Large intestine (tissue), 3 donors: ENCODE data around the gene ST7L. TPM values are rescaled to one million over a fixed set of nuclear protein-coding genes. Genes with fewer than 3 reads are reported as not detected.
A peak's percentile ranks its signal among the peaks of the same experiment; 100 is the strongest.

ENCODE experiments used
- DNase-seq, 2 donors: peaks; one replicate each; pipeline versions ENCODE4 v3.0.0 to v3.0.0-alpha.2; 2013
- H3K27ac ChIP-seq: one replicate; pipeline ENCODE4 v1.5.1; 2013; ENCODE audit warnings: low read length
- H3K27me3 ChIP-seq: 2 replicates; pipeline ENCODE4 v1.6.1; 2013; ENCODE audit warnings: low read length; ENCODE audit not compliant: control insufficient read depth, insufficient read depth
- H3K36me3 ChIP-seq: 2 replicates; pipeline ENCODE4 v1.6.1; 2013; ENCODE audit warnings: low read length; ENCODE audit not compliant: control insufficient read depth, insufficient read depth
- H3K4me1 ChIP-seq: one replicate; pipeline ENCODE4 v1.6.1; 2013; ENCODE audit warnings: low read length; ENCODE audit not compliant: control insufficient read depth, insufficient read depth
- H3K4me3 ChIP-seq: one replicate; pipeline ENCODE4 v1.5.1; 2013; ENCODE audit warnings: low read length
- H3K9me3 ChIP-seq: one replicate; pipeline ENCODE4 v1.6.1; 2013; ENCODE audit warnings: mild to moderate bottlenecking, low read depth, low read length, moderate library complexity; ENCODE audit not compliant: control insufficient read depth
- WGBS: methylation state at CpG from one replicate; pipeline ENCODE4 v1.1.5; 2013; ENCODE audit warnings: low lambda C conversion rate; ENCODE audit not compliant: insufficient coverage; 5-methylcytosine and 5-hydroxymethylcytosine counted together
- polyA plus RNA-seq: library from polyadenylated mRNA; unstranded; fragments of 120-200 nt; gene quantifications from one replicate; pipeline ENCODE4 v1.2.1, GENCODE V29; 2013

ST7L gene
- polyA plus RNA-seq, 1 donor = 18.4 TPM

- Histone ChIP-seq H3K27ac (no peak overlapping the region), H3K4me3 (no peak overlapping the region), H3K4me1 (no peaks in the 10 kb centered on the region), H3K9me3 (no peaks in the 10 kb centered on the region), H3K36me3 (peaks cover 10% of the 10 kb centered on the region), H3K27me3 (no peaks in the 10 kb centered on the region)
- DNase-seq = no peak
- WGBS = 100% methylated on average over 1 of the region's 6 CpGs
Observed at GRCh38 chr1:112533029-112533428, 85.9 kb downstream of the ST7L start.

DNA sequence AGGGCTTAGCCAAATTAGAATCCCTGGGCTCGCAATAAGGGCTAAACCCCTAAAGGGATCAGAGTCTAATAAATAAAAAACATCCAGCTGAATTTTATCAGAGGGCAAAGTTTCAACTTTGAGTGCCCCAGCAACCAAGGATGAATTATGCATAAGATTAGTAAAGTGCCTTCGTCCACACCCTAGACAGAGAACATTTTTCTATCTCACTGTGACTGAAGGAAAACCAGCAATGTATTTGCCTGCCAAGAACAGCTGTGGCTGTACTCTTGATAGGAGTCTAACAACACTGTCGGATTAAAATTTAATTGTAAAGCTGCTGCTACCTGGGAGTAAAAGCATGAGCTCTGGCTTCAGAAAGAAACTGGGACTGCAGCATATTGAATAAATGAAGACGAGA lies 86.9 kb downstream of the ST7L start:
- Histone ChIP-seq H3K36me3 (peaks cover 11% of the 10 kb centered on the region), H3K9me3 (no peaks in the 10 kb centered on the region), H3K4me1 (no peaks in the 10 kb centered on the region), H3K27me3 (no peaks in the 10 kb centered on the region), H3K27ac (no peak overlapping the region), H3K4me3 (no peak overlapping the region)
- peak in 1 of 2 donors; percentile 54 for DNase-seq
- WGBS = 20% methylated on average over 1 of the region's 4 CpGs

- H3K4me1 ChIP-seq = no peaks in the 10 kb centered on the region
- no peaks in the 10 kb centered on the region for H3K9me3 ChIP-seq
- H3K4me3 ChIP-seq = no peak overlapping the region
- H3K27ac ChIP-seq = no peak overlapping the region
- DNase-seq = no peak
- H3K27me3 ChIP-seq = no peaks in the 10 kb centered on the region
- peaks cover 17% of the 10 kb centered on the region for H3K36me3 ChIP-seq
Observed at GRCh38 chr1:112530832-112531231, 88.1 kb downstream of the ST7L start.

DNA sequence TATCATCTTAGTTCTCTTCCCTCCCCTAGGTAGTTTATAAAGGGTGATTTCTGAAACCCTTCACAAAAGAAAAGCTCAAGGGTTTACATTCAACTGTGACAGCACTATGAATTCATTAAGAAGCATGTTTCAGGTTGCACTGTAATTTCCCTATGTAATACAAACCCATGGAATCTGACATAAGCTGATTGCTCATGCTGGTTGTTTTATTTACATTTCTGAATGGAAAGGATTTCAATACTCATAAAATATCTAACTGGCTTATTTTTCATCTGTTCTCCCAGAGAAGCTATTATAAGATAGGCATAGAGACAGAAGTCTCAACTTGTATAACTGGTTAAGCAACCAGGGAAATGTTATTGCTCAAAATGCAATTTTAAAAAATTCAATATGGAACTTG lies 89.6 kb downstream of the ST7L start:
- Histone ChIP-seq H3K27me3 (no peaks in the 10 kb centered on the region), H3K4me1 (no peaks in the 10 kb centered on the region), H3K9me3 (no peaks in the 10 kb centered on the region), H3K36me3 (peaks cover 26% of the 10 kb centered on the region), H3K4me3 (no peak overlapping the region), H3K27ac (no peak overlapping the region)
- DNase-seq = no peak

DNA sequence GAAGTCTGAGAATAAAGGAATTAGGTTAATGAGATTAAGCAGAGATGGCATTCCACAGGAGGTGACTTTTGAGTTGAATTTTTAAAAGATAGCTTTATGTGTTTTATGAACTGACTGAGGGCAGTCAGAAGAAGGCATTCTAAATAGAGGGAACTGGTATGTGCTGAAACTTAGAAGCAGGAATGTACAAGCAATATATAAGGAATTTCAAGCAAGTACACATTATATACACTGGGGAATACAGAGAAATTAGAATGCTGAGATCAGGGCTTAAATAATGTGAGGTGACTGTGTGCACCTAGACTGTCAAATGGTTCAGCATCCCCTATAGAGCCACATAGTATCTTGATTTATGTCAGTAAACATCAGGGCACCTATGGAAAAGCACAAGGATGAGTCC lies 90.9 kb downstream of the ST7L start:
- Histone ChIP-seq H3K4me3 (no peak overlapping the region), H3K4me1 (no peaks in the 10 kb centered on the region), H3K9me3 (no peaks in the 10 kb centered on the region), H3K27me3 (no peaks in the 10 kb centered on the region), H3K36me3 (peaks cover 24% of the 10 kb centered on the region), H3K27ac (no peak overlapping the region)
- no peak for DNase-seq

DNA sequence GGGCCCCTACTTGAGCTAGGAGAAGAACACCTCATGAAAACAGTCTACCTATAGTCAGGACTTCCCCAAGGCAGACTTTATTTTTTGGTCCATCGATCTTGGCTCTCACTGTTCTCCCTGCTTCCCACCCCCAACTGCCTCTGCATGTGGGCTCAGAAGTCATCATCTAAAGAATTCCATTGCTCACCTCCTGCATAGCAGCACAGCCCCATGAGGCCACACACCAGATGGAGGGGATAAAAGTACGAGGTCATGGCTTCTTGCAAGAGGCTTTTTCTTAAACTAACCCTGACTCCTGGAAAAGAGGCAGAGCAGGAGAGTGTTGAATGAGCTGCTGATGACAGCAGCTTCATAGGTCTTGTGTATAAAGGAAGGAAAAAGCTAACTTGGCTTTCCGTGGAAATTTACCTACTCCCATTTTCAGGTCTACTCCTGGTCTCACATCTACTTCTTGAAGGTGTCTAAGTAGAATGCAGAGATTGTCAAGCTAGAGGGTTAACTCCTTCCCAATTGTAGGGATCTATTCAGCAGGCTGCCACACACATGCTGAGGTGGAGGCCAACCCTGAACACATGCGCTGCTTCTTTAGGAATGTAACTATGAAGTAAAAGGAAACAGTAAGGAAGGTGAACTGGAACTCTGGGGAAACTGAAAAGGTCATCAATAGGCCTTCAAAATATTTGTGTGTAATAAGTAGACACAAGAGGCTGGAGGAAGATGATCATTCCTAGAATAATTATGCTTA lies 91.5 kb downstream of the ST7L start:
- no peaks in the 10 kb centered on the region for H3K4me1 ChIP-seq
- H3K9me3 ChIP-seq = no peaks in the 10 kb centered on the region
- H3K27me3 ChIP-seq = no peaks in the 10 kb centered on the region
- no peak for DNase-seq
- H3K36me3 ChIP-seq = peaks cover 24% of the 10 kb centered on the region
- no peak overlapping the region for H3K27ac ChIP-seq
- 100% methylated on average over 1 of the region's 4 CpGs for WGBS
- no peak overlapping the region for H3K4me3 ChIP-seq

GRCh38 chr1:112524986-112525385 lies 94.0 kb downstream of the ST7L start:
- H3K4me3 ChIP-seq = no peak overlapping the region
- no peaks in the 10 kb centered on the region for H3K27me3 ChIP-seq
- no CpG with 5 or more reads among the region's 1 CpG for WGBS
- no peaks in the 10 kb centered on the region for H3K4me1 ChIP-seq
- H3K27ac ChIP-seq = no peak overlapping the region
- no peak for DNase-seq
- H3K9me3 ChIP-seq = no peaks in the 10 kb centered on the region
- H3K36me3 ChIP-seq = peaks cover 27% of the 10 kb centered on the region

GRCh38 chr1:112524251-112524650 lies 94.7 kb downstream of the ST7L start:
- Histone ChIP-seq H3K27ac (no peak overlapping the region), H3K9me3 (no peaks in the 10 kb centered on the region), H3K4me1 (no peaks in the 10 kb centered on the region), H3K27me3 (no peaks in the 10 kb centered on the region), H3K36me3 (peaks cover 27% of the 10 kb centered on the region), H3K4me3 (no peak overlapping the region)
- WGBS = no CpG with 5 or more reads among the region's 8 CpGs
- no peak for DNase-seq

DNA sequence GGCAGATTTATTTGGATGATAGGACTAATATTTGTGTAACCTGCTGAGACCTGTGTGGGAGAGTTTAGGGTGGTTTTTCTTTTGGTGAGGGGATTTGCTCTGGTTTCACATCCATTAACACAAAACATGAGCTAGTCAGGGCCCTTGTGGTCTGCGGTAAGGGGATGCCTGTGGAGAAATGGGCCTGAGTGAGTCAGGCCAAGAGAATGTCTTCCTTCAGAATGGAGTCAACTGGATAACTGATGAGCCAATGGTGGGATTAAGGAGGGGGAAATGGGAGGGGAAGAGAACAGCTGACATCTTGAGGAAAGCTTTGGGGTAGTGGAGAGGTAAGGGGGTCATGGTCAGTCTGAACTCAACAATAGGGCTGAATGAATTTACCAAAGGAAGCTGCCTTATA lies 96.3 kb downstream of the ST7L start:
- WGBS = no CpG with 5 or more reads among the region's 1 CpG
- no peaks in the 10 kb centered on the region for H3K27me3 ChIP-seq
- H3K27ac ChIP-seq = no peak overlapping the region
- no peak overlapping the region for H3K4me3 ChIP-seq
- no peak for DNase-seq
- peaks cover 23% of the 10 kb centered on the region for H3K36me3 ChIP-seq
- no peaks in the 10 kb centered on the region for H3K9me3 ChIP-seq
- no peaks in the 10 kb centered on the region for H3K4me1 ChIP-seq

GRCh38 chr1:112520166-112520565 lies 98.8 kb downstream of the ST7L start:
- peaks cover 15% of the 10 kb centered on the region for H3K36me3 ChIP-seq
- no peak for DNase-seq
- H3K27me3 ChIP-seq = no peaks in the 10 kb centered on the region
- no peak overlapping the region for H3K4me3 ChIP-seq
- H3K4me1 ChIP-seq = no peaks in the 10 kb centered on the region
- H3K9me3 ChIP-seq = no peaks in the 10 kb centered on the region
- no peak overlapping the region for H3K27ac ChIP-seq
- 100% methylated on average over 1 of the region's 9 CpGs for WGBS

GRCh38 chr1:112518186-112518585 lies 100.8 kb downstream of the ST7L start:
- Histone ChIP-seq H3K36me3 (peaks cover 6% of the 10 kb centered on the region), H3K4me1 (no peaks in the 10 kb centered on the region), H3K27ac (no peak overlapping the region), H3K4me3 (no peak overlapping the region), H3K9me3 (no peaks in the 10 kb centered on the region), H3K27me3 (peaks cover 3% of the 10 kb centered on the region)
- DNase-seq = no peak
- WGBS = no CpG with 5 or more reads among the region's 2 CpGs
